CD4-positive, alpha-beta T cell treated with Interferon alpha-2 for 1 hour (primary cell): Measurements from ENCODE around the gene CKMT1B.
"Not testable (repeated sequence)": the region's sequence is repeated elsewhere in the genome, so short reads cannot be mapped to it uniquely, and the experiment has no call there.

Source experiments
- DNase-seq, 2 donors: peaks; one replicate each; pipeline ENCODE4 v3.0.0-alpha.2; 2020 to 2022

CKMT1B gene

DNA sequence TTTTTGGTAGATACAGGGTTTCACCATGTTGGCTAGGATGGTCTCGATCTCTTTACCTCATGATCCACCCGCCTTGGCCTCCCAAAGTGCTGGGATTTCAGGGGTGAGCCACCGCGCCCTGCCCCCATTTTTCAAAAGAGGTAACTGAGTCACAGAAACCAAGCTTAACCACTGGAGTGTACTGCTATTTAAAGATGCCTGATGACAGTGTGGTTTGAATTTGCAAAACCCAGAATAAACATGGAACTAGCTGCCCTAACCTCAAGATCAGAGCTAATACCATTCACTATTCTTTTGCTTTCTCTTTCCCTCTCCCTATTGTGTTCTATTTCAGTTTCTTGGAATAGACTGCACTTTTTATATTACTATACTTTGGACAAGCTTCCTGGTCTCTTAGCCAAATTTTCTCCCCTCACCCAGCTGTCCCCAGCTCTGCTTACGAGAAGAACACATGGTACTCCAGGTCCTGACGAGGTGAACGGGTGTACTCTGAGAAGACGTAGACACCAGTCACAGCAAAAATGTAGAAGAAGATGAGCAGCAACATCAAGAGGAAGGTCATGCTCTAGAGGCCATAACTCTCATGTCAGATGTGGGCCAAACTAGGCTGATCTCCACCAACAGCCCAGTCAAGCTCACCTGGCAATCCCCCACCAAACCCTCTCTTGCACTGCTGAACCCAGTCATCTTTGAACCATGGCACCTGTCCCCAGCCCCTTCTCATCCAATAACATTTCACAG lies 44.8 kb downstream of the CKMT1B start:
- not testable (repeated sequence) for DNase-seq
